ENCODE data around the gene C9orf85.
"Not testable (repeated sequence)": the region's sequence is repeated elsewhere in the genome, so short reads cannot be mapped to it uniquely, and the experiment has no call there.

C9orf85 gene, protein sequence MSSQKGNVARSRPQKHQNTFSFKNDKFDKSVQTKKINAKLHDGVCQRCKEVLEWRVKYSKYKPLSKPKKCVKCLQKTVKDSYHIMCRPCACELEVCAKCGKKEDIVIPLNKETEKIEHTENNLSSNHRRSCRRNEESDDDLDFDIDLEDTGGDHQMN

DNA sequence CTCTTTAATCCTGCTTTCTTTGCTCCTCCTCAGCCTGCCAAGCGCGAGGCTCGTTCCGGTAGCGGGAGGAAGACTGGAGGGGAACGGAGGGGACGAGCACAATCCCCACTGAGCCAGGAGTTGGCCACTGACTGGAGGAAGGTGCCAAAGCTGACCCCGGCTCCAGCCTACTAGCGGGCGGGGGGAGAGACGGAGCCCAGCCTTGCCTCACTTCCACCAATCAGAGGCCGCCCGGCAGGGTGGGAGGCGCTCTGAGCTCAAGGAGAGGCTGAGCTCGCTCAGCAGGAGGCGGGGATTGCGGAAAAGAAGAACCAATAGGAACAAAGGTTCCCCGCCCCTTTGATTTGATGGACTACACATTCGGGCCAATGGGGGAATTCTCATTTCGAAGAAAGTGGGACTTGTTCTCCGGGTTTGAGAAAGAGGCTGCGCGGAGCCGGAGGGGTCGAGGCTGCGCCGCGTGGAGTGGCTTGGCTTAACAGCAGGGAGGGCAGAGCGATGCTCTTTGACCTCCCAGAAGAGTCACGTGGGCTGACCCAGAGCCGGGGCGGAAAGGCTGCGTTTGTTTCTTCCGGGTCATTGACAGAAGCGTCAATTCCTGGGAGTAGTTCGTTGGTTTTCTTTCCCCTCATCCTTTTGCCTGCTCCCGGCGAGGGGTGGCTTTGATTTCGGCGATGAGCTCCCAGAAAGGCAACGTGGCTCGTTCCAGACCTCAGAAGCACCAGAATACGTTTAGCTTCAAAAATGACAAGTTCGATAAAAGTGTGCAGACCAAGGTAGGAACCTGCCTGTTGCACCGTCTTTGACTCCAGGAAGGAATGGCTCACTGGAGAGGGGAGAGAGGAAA, at the start of gene C9orf85, which contains the start of gene ABHD17B:
C9orf85 (plus strand) TSS at position 579 of the 847 bp plus-strand sequence; CDS start at position 675, 96 bp downstream.
ABHD17B (minus strand) TSS at position 133 of the 847 bp plus-strand sequence. CDS start 36,113 bp downstream, outside the sequence.
- peak; percentile 98 to 100 for DNase-seq

- no peak for DNase-seq
Observed at GRCh38 chr9:71863631-71864030, 47.8 kb upstream of the C9orf85 start.

- DNase-seq: no peak
Observed at GRCh38 chr9:71875345-71875744, 36.1 kb upstream of the C9orf85 start.

DNA sequence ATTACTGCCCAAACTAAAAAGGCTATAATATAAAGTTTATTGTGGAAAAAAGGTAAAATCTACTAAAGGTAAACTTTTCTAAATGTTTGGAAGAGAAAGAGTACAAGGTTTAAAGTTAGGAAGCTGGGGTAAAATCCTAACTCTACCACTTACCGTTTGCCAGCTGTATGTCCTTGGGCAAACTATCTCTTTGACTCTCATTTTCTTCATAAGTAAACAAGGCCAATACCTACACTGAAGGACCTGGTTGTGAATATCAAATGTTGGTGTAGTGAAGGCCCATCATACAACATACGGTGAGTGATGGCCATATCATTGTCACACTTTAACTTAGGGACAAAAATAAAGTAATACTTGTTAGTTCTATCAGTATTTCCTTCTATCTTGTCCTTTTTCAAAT, 35.3 kb upstream of the C9orf85 start:
- no peak for DNase-seq

DNA sequence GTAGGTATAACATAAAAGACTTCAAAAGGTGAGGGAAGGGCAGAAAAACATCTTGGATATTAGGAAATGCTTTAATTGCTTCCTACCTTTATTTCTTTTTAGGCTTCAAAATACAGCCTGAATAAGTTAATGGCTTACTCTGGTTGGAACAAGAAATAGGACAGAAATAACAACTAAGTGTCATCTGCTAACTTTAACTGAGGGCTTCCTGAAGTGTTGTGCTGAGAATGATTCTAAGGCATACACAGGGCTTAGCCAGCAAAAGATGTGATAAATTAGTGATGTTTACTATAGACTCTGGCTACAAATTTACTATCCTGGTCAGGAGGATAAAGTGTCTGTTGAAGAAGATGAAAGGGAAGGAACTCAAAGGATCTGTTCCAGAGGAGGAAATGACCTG, 34.6 kb upstream of the C9orf85 start:
- no peak for DNase-seq

GRCh38 chr9:71878327-71879274, 32.8 kb upstream of the C9orf85 start:
- no peak for DNase-seq

GRCh38 chr9:71879644-71880174, 31.7 kb upstream of the C9orf85 start:
- no peak for DNase-seq

GRCh38 chr9:71884005-71884404, 27.4 kb upstream of the C9orf85 start:
- no peak for DNase-seq

DNA sequence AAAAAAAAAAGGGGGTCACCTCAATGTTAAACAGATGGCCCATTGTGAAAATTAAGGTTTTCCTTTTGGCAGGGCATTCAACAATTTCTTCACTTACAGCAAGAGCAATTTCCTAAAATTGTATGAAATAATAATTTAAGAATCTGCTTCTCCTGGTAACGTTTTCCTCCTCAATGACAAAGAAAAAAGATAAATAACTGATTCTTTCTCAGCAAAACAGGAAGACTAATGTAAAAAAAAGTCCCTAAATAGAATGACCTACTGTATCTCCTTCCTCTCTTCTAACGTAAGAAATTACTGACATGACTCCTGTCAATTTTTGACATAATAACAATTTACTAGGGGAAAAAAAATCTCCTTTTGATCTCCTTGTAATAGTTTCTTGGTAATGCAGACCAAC, 26.0 kb upstream of the C9orf85 start:
- DNase-seq: peak in 1 of 2 experiments; percentile 22

- DNase-seq: no peak
Observed at GRCh38 chr9:71886015-71886414, 25.4 kb upstream of the C9orf85 start.

- no peak for DNase-seq
Observed at GRCh38 chr9:71886541-71886940, 24.9 kb upstream of the C9orf85 start.

DNA sequence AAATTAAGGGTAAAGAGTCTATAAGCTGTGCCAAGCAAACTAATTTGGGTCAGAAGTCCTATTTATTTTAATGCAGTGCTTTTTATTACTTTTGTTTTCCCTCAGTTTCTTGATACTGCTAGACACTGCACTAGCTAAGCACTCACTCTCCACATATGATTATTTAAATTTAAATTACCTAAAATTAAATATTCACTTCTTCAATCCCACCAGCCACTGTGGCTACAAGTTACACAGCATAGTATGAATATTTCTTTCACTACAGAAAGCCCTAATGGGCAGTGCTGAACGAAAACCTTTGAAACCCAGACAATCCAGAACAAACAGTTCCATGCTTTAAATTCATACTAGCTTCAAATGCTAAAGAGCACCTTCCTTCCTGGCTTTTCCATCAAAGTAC, 24.1 kb upstream of the C9orf85 start:
- no peak for DNase-seq

- no peak for DNase-seq
Observed at GRCh38 chr9:71890042-71890679, 21.3 kb upstream of the C9orf85 start.

DNA sequence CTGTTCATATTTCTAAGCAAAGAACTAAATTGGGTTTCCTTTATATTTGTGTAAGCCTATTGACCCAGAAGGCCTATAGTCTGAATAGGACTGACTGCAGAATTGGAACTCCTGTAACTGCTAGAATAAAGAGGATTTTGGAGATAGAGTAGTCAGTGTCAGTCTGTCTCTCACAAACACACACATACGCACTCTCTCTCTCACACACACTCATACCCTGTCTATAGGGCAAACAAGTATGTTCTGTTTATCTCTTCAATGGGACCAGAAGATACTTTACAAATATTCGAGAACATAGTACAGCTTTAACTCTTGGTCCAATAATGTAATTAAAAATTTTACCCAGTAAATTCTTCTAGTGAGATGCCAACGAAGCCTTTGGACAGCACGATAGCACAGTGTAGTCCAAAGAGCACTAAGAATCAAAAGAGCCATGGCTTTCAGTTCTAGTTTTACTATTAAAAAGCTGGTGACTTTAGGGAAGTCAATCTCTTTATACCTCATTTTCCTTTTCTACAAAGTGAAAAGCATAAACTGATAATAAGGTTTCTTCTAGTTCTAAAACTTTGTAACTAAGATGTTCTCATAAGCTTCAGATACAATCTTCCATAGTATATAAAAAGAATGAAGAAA, 19.8 kb upstream of the C9orf85 start:
- DNase-seq: no peak

- peak; percentile 66 to 67 for DNase-seq
Observed at GRCh38 chr9:71895117-71895516, 16.3 kb upstream of the C9orf85 start.

GRCh38 chr9:71895955-71896354, 15.5 kb upstream of the C9orf85 start:
- DNase-seq: no peak

- peak in 1 of 2 experiments; percentile 25 for DNase-seq
Observed at GRCh38 chr9:71896761-71897160, 14.7 kb upstream of the C9orf85 start.

DNA sequence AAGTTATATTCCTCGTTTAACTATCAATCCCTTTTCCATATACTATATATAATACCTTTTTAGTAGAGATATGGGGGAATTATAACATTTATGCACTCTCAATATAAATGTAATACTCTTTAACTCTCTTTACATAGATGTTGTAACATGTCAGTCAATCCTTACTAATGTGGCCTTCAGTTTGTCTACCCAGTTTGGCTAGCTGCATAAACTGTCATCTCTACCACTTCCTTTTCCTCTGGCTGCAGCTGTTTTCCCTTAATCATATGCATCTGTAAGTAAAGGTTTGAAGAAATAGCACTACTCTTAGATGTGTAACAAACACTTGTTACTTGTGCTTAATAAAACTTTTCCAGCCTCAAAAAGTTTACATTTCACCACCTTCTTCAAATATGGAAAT, 13.9 kb upstream of the C9orf85 start:
- peak; percentile 91 to 92 for DNase-seq

- not testable (repeated sequence) for DNase-seq
Observed at GRCh38 chr9:71898756-71899155, 12.7 kb upstream of the C9orf85 start.

- DNase-seq: no peak
Observed at GRCh38 chr9:71901695-71902597, 9.5 kb upstream of the C9orf85 start.

DNA sequence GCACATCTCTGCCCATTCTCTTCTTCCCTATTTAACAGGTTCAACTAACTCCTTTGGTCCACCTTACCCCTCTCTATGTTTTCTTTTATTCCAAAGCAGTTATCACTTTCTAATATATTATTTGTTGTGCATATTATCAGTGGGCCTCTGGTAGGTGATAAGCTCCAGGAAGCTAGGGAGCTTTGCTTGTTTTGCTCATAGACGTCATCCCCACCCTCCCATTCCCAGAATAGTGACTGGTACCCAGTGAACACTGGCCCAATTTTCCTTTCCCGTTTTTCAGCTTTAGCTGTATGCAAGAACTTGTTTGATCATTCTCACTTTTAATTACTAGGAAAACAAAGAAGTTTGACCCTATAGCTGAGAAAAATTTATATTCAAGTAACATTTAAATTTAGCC, 7.4 kb upstream of the C9orf85 start:
- DNase-seq: no peak

Data from Kasumi-1 (cell line).